A549 (cell line): ENCODE data around the gene ESYT1. TPM values are rescaled to one million over a fixed set of nuclear protein-coding genes. Genes with fewer than 3 reads are reported as not detected.

Experiments
- ATAC-seq, 2 experiments: fragments of 200-7000 bp in 1 of 2; fragments of >200 bp in 1 of 2; cut with Nextera tagmentation in 1 of 2; cut with Tn5 transposase in 1 of 2; 3 replicates each; pipeline versions ENCODE4 v1.8.0 to v1.9.1; 2018 to 2020; ENCODE audit warnings: mild to moderate bottlenecking in 1 of 2, moderate library complexity in 1 of 2
- CTCF ChIA-PET: fragments of 300-600 bp; sonication (Branson Sonifier 250); formaldehyde crosslinking; extraction: SDS; loops from one replicate; lab custom pipeline; 2021; ENCODE audit warnings: antibody characterized with exemption, inconsistent platforms; lab: Yijun Ruan, JAX
- POLR2A ChIA-PET: fragments of 350-600 bp; formaldehyde crosslinking; extraction: SDS; loops from one replicate; lab custom pipeline; 2021; ENCODE audit warnings: antibody characterized with exemption, inconsistent platforms; lab: Yijun Ruan, JAX
- DNase-seq, 2 experiments: peaks; one replicate each; pipeline versions ENCODE4 v3.0.0 to v3.0.0-alpha.2; 2011 to 2016; ENCODE audit warnings: low read depth in 1 of 2, low spot score in 1 of 2
- FAIRE-seq: peaks from 2 replicates; lab custom pipeline; 2011; peaks lifted over from hg19 to GRCh38; lab: Jason Lieb, UNC
- H3K27ac ChIP-seq, 2 experiments: fragments of >200 bp; sonication (Bioruptor Twin); formaldehyde crosslinking; 3 replicates each; pipeline ENCODE4 v1.5.1; 2016 to 2017
- H3K4me1 ChIP-seq: fragments of >200 bp; sonication (Bioruptor Twin); formaldehyde crosslinking; 3 replicates; pipeline ENCODE4 v1.6.1; 2016
- H3K4me2 ChIP-seq: fragments of >200 bp; sonication (Bioruptor Twin); formaldehyde crosslinking; 3 replicates; pipeline ENCODE4 v1.6.1; 2016
- H3K4me3 ChIP-seq: fragments of >200 bp; sonication (Bioruptor Twin); formaldehyde crosslinking; 3 replicates; pipeline ENCODE4 v1.5.1; 2016
- H3K9me3 ChIP-seq: fragments of >200 bp; sonication (Bioruptor Twin); formaldehyde crosslinking; 3 replicates; pipeline ENCODE4 v1.6.1; 2016
- BHLHE40 ChIP-seq: IDR thresholded peaks from 2 replicates; pipeline ENCODE4 v1.6.1; 2012; ENCODE audit warnings: low read depth, low read length, inconsistent platforms
- CHD2 ChIP-seq: fragments of 150-350 bp; IDR thresholded peaks from 2 replicates; pipeline ENCODE4 v1.6.1; 2014; ENCODE audit warnings: low read length; ENCODE audit not compliant: partially characterized antibody
- CHD4 ChIP-seq: fragments of 200-600 bp; sonication (generic); IDR thresholded peaks from 2 replicates; pipeline ENCODE4 v1.6.1; 2016; ENCODE audit warnings: antibody characterized with exemption, mild to moderate bottlenecking, borderline replicate concordance
- EHF ChIP-seq: fragments of 250-450 bp; sonication (Bioruptor Pico); IDR thresholded peaks from 2 replicates; pipeline ENCODE4 v1.5.0; 2020; ENCODE audit warnings: mild to moderate bottlenecking
- EHMT2 ChIP-seq: fragments of 200-600 bp; sonication (generic); IDR thresholded peaks from 2 replicates; pipeline ENCODE4 v1.6.1; 2016; ENCODE audit warnings: antibody characterized with exemption, low read depth, mild to moderate bottlenecking, moderate library complexity
- EP300 ChIP-seq, 2 experiments: fragments of >200 bp; sonication (Bioruptor Twin); formaldehyde crosslinking; IDR thresholded peaks; 2 replicates in 1 of 2; 3 replicates in 1 of 2; pipeline ENCODE4 v1.6.1; 2016 to 2017
- ESRRA ChIP-seq: fragments of 150-350 bp; IDR thresholded peaks from 2 replicates; pipeline ENCODE4 v1.6.1; 2014; ENCODE audit warnings: mild to moderate bottlenecking, low read length, borderline replicate concordance
- FOSB ChIP-seq: fragments of 250-450 bp; sonication (Bioruptor Pico); IDR thresholded peaks from 2 replicates; pipeline ENCODE4 v1.5.0; 2020; ENCODE audit warnings: mild to moderate bottlenecking, moderate library complexity
- GATA3 ChIP-seq: IDR thresholded peaks from 2 replicates; pipeline ENCODE4 v1.6.1; 2012; ENCODE audit warnings: borderline replicate concordance
- HDAC2 ChIP-seq: fragments of 200-600 bp; sonication (generic); IDR thresholded peaks from 2 replicates; pipeline ENCODE4 v1.6.1; 2016
- HEYL ChIP-seq: fragments of 250-450 bp; sonication (Bioruptor Pico); IDR thresholded peaks from 2 replicates; pipeline ENCODE4 v1.8.0; 2021; ENCODE audit warnings: mild to moderate bottlenecking, moderate library complexity
- HOXB13 ChIP-seq: fragments of 250-450 bp; sonication (Bioruptor Pico); IDR thresholded peaks from 2 replicates; pipeline ENCODE4 v1.5.0; 2020; ENCODE audit warnings: low read depth, mild to moderate bottlenecking, moderate library complexity
- JUNB ChIP-seq: fragments of >200 bp; sonication (Bioruptor Twin); formaldehyde crosslinking; IDR thresholded peaks from 2 replicates; pipeline ENCODE4 v1.6.1; 2016
- NPAS2 ChIP-seq: fragments of 250-450 bp; sonication (Bioruptor Pico); IDR thresholded peaks from 2 replicates; pipeline ENCODE4 v1.8.0; 2022; ENCODE audit warnings: mild to moderate bottlenecking, moderate library complexity, borderline replicate concordance
- RAD21 ChIP-seq, 2 experiments: fragments of >200 bp in 1 of 2; sonication (Bioruptor Twin) in 1 of 2; formaldehyde crosslinking in 1 of 2; IDR thresholded peaks in 1 of 2; conservative IDR thresholded peaks in 1 of 2; 2 replicates in 1 of 2; 3 replicates in 1 of 2; pipeline ENCODE4 v1.6.1; 2012 to 2018; ENCODE audit warnings: inconsistent platforms in 1 of 2
- TFCP2L1 ChIP-seq: fragments of 250-450 bp; sonication (Bioruptor Pico); IDR thresholded peaks from 2 replicates; pipeline ENCODE4 v1.5.0; 2021; ENCODE audit warnings: mild to moderate bottlenecking
- WGBS: methylation state at CpG from one replicate; pipeline ENCODE4 v1.1.6; 2017; ENCODE audit errors: missing lambda C conversion rate; 5-methylcytosine and 5-hydroxymethylcytosine counted together
- polyA plus RNA-seq, 4 experiments: library from polyadenylated mRNA; depleted of rRNA in 3 of 4; stranded (reverse); fragments of >200 nt; fragmentation: RNase III in 1 of 4; extraction: RNeasy Plus Mini Kit Qiagen cat#74134 plus additional on column Dnase treatment in 1 of 4; gene quantifications; 2 replicates in 3 of 4; 3 replicates in 1 of 4; pipeline ENCODE4 v1.2.3, GENCODE V29; 2011 to 2017
- TF ChIP-seq, protein P1 (sequence below): fragments of 200-600 bp; sonication (generic); IDR thresholded peaks from 2 replicates; pipeline ENCODE4 v1.6.1; 2016; ENCODE audit warnings: antibody characterized with exemption, mild to moderate bottlenecking, moderate library complexity
- TF ChIP-seq, protein P2 (sequence below): IDR thresholded peaks from 2 replicates; pipeline ENCODE4 v1.6.1; 2012
- TF ChIP-seq, protein P3 (sequence below): fragments of 250-450 bp; sonication (Bioruptor Pico); IDR thresholded peaks from 2 replicates; pipeline ENCODE4 v1.5.0; 2020; ENCODE audit warnings: low read depth, mild to moderate bottlenecking, moderate library complexity
- TF ChIP-seq, protein P4 (sequence below): fragments of 150-350 bp; IDR thresholded peaks from 2 replicates; pipeline ENCODE4 v1.6.1; 2014; ENCODE audit warnings: low read depth, mild to moderate bottlenecking, low read length

The ESYT1 gene
- polyA plus RNA-seq, 2 of the 4 experiments (the other 2 are of a cell fraction): 54.2 to 72.4 TPM

DNA sequence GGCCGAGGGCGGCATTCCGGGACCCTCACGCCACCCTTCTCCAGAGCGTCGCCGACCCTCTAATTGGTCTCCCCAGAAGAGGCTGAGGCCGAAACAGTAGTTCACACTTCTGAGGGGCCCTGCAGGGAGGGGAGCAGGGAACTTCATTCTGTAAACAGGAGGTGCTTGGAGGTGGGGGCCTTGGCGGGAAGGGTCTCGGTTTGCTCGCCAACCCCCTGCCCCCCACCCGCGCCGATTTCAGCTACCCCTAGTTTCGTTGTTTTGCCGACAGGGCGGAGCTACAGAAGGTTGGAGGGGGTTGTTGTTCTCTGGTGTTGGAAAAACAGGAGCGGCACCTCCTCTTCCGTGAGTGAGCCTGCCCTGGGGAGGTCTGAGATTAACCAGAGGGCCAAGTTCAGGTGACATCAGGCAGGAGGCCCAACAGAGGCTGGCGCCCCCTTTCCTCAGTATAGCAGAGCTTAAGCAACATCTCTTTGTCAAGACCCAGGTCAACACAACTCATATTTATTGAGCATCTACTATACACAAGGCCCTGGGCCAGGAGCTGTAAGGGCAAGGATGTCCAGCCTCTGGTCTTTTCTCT lies 47.4 kb upstream of the ESYT1 start:
- ATAC-seq (no peak), FAIRE-seq (no peak)
- H3K9me3 ChIP-seq: no peaks in the 10 kb centered on the region
- TF ChIP-seq HEYL (CRISPR knock-in tag) (no peak), HOXB13 (CRISPR knock-in tag) (no peak), ESRRA (0 out of 2 replicates have a peak, but pooled peaks have one; percentile 13), TFCP2L1 (CRISPR knock-in tag) (no peak)
- TF ChIP-seq, protein P1, sequence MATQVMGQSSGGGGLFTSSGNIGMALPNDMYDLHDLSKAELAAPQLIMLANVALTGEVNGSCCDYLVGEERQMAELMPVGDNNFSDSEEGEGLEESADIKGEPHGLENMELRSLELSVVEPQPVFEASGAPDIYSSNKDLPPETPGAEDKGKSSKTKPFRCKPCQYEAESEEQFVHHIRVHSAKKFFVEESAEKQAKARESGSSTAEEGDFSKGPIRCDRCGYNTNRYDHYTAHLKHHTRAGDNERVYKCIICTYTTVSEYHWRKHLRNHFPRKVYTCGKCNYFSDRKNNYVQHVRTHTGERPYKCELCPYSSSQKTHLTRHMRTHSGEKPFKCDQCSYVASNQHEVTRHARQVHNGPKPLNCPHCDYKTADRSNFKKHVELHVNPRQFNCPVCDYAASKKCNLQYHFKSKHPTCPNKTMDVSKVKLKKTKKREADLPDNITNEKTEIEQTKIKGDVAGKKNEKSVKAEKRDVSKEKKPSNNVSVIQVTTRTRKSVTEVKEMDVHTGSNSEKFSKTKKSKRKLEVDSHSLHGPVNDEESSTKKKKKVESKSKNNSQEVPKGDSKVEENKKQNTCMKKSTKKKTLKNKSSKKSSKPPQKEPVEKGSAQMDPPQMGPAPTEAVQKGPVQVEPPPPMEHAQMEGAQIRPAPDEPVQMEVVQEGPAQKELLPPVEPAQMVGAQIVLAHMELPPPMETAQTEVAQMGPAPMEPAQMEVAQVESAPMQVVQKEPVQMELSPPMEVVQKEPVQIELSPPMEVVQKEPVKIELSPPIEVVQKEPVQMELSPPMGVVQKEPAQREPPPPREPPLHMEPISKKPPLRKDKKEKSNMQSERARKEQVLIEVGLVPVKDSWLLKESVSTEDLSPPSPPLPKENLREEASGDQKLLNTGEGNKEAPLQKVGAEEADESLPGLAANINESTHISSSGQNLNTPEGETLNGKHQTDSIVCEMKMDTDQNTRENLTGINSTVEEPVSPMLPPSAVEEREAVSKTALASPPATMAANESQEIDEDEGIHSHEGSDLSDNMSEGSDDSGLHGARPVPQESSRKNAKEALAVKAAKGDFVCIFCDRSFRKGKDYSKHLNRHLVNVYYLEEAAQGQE: no peak
- TF ChIP-seq, all 56 proteins: peak for 1
- Histone ChIP-seq H3K4me2 (peak overlapping the region; percentile 94), H3K27ac (peak overlapping the region; percentile 63 to 96; a peak in 4 of 6 replicates), H3K4me3 (peak overlapping the region; percentile 73), H3K4me1 (peaks cover 30% of the 10 kb centered on the region)
- WGBS: 67% methylated on average over 13 of the region's 20 CpGs
- ChIA-PET POLR2A (interaction anchor here (2.7 to 3.3 kb wide), 2 partner anchors 23 to 37 kb away, joined by 13 to 19 read pairs; partner anchors contain the start of genes PA2G4, RPL41 and ZC3H10), CTCF (interaction anchor here (0.7 to 2.7 kb wide), 9 partner anchors 15 to 342 kb away, joined by 3 to 13 read pairs (median 4); partner anchors contain the start of gene ZC3H10)
- DNase-seq: peak in 1 of 2 experiments; percentile 50

DNA sequence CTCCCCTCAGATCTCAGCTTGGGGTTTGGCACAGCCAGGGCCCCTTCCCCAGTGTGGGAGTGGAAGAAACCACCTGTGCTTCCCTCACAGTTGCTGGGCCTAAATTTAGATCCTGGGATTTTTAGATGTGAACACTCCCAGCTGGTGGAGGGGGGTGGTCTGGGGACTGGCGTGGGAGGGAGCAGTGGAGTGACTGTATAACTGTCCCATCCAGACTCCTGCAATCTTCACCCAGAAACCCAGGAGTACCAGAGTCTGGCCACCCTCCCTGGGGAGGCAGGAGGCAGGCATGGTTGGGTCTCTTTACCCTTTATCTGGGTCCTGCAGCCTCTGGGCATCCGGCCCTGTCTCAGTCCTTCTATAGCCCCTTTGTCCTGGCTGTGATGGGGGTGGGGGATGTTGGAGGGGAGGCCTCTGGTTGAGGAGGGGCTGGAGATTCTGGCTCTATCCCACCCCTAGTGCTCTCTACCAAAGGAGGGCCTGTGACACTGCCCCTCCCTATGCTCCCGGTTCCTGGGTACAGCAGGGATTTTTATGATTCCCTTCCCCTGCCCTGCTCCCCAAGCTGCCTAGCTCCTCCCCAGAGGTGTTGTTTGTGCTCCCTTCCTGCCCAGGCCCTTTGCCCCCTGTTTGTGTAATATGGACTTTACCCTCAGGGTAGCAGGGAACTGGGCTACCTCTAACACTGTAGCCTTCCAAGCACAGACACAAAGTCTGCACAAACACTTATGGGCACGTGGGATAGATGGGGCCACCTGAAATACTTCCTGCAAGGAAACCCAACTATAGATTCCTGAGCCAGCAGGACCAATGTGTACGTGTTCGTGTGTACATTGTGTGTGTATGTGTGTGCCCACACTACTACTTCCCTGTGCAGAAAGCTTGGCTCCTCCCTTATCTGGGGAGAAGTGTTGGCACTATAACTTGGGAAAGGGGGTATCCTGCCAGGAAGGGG lies 46.4 kb upstream of the ESYT1 start:
- CTCF ChIA-PET: interaction anchor here (0.5 to 2.7 kb wide), 11 partner anchors 14 to 492 kb away, joined by 3 to 13 read pairs (median 4); partner anchors contain the start of genes PA2G4 and ZC3H10

More for the DNA sequence above, 46.4 kb upstream of the ESYT1 start:
- no peaks in the 10 kb centered on the region for H3K9me3 ChIP-seq
- peaks cover 30% of the 10 kb centered on the region for H3K4me1 ChIP-seq
- no peak for ATAC-seq
- peak in 1 of 2 experiments; percentile 30 for DNase-seq
- TF ChIP-seq TFCP2L1 (CRISPR knock-in tag) (no peak), FOSB (CRISPR knock-in tag) (no peak), EHMT2 (no peak), NPAS2 (CRISPR knock-in tag) (no peak), BHLHE40 (no peak), RAD21 (conservative IDR thresholded peaks at IDR 0.05 in 1 of 2, IDR thresholded peaks at IDR 0.05 in 1 of 2) (no peak), GATA3 (no peak), CHD2 (no peak), EHF (CRISPR knock-in tag) (no peak), JUNB (no peak), HDAC2 (no peak), CHD4 (no peak), EP300 (IDR thresholded peaks at IDR 0.05) (no peak)
- TF ChIP-seq, protein P2, sequence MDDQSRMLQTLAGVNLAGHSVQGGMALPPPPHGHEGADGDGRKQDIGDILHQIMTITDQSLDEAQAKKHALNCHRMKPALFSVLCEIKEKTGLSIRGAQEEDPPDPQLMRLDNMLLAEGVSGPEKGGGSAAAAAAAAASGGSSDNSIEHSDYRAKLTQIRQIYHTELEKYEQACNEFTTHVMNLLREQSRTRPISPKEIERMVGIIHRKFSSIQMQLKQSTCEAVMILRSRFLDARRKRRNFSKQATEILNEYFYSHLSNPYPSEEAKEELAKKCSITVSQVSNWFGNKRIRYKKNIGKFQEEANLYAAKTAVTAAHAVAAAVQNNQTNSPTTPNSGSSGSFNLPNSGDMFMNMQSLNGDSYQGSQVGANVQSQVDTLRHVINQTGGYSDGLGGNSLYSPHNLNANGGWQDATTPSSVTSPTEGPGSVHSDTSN: no peak
- TF ChIP-seq, protein P3, sequence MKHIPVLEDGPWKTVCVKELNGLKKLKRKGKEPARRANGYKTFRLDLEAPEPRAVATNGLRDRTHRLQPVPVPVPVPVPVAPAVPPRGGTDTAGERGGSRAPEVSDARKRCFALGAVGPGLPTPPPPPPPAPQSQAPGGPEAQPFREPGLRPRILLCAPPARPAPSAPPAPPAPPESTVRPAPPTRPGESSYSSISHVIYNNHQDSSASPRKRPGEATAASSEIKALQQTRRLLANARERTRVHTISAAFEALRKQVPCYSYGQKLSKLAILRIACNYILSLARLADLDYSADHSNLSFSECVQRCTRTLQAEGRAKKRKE (CRISPR knock-in tag): no peak
- TF ChIP-seq, protein P1: no peak
- TF ChIP-seq, protein P4, sequence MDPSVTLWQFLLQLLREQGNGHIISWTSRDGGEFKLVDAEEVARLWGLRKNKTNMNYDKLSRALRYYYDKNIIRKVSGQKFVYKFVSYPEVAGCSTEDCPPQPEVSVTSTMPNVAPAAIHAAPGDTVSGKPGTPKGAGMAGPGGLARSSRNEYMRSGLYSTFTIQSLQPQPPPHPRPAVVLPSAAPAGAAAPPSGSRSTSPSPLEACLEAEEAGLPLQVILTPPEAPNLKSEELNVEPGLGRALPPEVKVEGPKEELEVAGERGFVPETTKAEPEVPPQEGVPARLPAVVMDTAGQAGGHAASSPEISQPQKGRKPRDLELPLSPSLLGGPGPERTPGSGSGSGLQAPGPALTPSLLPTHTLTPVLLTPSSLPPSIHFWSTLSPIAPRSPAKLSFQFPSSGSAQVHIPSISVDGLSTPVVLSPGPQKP: no peak
- FAIRE-seq: no peak
- 0 out of 3 replicates have a peak overlapping the region, but pooled peaks have one; percentile 8 for H3K4me3 ChIP-seq
- H3K4me2 ChIP-seq: peak overlapping the region; percentile 94
- WGBS: 38% methylated on average over 6 of the region's 6 CpGs
- H3K27ac ChIP-seq: peak overlapping the region; percentile 62 to 66
- POLR2A ChIA-PET: interaction anchor here (3.3 kb wide), 1 partner anchor 22 kb away, joined by 13 read pairs; the partner anchor contains the start of gene PA2G4
